PC-9 (cell line): ENCODE measurements around the gene TLR2.

Experiments used
- CTCF ChIP-seq: fragments of 200-600 bp; sonication (generic); conservative IDR thresholded peaks from 2 replicates; pipeline ENCODE4 v1.6.1; 2017; ENCODE audit warnings: mixed run types, antibody characterized with exemption, mild to moderate bottlenecking, moderate library complexity
- EZH2 ChIP-seq: fragments of 200-600 bp; sonication (generic); IDR thresholded peaks from 2 replicates; pipeline ENCODE4 v1.8.0; 2017; ENCODE audit warnings: antibody characterized with exemption, low read depth

- TF ChIP-seq CTCF (no peak), EZH2 (no peak)
These were observed 40.5 kb downstream of the TLR2 start for GRCh38 chr4:153724606-153725005.
